NOMO-1 treated with DMSO at 0.1 percent for 48 hours (cell line): ENCODE measurements around the gene LIG1.
A peak's percentile ranks its signal among the peaks of the same experiment; 100 is the strongest.
"Not testable (repeated sequence)": the region's sequence is repeated elsewhere in the genome, so short reads cannot be mapped to it uniquely, and the experiment has no call there.

Experiments
- DNase-seq: peaks from one replicate; lab custom pipeline; 2025; ENCODE audit not compliant: unreplicated experiment; lab: John Stamatoyannopoulos, UW

Gene LIG1

DNA sequence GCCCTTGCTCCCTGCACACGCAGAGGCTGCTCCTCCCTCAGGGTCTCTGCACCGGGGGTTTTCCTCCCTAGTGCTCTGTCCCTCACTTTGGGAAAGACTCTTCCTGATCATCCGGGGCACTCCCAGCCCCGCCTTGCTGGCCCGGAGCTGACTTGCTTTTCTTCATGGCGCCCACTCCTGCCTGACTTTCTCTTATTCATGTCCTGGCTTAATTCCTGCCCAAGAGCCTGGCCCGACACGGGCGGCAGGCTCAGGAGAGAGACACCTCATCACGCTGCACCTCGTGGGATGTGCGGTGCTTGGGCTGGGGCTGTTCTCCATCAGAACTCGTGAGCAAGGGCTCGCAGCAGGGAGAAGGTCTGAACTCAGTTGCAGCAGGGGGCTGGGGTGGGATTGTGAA, 47.7 kb downstream of the LIG1 start:
- DNase-seq = no peak

DNA sequence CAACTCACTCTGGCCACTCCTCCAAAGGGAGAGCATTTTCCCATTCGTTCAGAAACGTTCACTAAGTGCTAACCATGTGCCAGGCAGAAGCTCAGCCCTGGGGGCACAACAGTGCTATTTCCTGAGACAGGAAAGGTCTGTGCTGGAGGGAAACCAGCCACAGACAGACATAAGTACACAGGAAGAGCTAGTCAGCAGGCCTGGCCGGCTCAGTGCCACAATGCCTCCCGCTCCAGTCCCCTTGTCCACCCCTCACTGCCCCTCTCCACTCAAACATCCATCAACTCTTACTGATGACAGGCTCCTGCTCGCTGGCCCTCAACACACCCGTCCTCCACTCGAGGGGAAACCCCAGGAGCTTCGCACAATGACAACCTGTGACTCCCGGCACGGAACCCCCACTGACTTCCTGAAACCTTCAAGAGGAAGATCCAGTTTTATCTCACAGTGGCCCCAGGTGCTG, 48.2 kb downstream of the LIG1 start:
- no peak for DNase-seq

DNA sequence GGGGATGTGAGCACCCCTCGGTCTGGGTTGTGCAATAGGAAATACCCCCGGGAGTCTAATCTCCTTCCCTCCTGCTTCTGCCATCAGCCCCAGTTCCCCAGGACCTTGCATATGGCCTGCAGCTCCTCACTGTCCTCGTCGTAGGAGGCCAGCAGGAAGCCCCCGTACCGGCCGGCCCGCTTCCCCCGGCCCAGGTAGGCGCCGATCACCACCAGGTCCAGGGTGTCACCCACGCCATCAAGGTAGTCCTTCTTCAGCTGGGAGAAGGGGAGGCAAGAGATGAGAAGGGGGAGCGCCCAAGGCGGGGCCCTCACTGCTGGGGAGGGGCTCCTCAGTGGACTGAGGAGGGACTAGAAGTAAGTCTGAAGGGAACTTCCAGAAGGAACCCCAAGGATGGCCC, 49.1 kb downstream of the LIG1 start:
- no peak for DNase-seq

DNA sequence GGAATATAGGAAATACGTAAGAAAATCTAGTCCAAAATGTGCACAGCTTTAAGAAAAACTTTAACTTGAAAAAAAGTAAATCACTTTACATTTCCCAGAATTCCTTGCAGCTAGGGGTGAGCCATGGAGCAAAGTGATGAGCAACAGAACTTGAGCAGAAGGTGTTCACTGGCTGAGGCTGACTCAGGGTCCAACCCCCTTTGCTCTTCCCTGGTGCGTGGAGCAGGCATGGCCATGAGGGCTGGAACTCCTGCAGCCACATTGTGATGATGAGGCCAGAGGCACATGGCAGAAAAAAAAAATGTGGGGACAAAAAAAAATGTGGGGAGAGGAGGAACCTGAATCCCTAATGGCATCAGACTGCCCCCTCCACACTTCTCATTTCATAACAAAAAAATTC, 49.6 kb downstream of the LIG1 start:
- no peak for DNase-seq

DNA sequence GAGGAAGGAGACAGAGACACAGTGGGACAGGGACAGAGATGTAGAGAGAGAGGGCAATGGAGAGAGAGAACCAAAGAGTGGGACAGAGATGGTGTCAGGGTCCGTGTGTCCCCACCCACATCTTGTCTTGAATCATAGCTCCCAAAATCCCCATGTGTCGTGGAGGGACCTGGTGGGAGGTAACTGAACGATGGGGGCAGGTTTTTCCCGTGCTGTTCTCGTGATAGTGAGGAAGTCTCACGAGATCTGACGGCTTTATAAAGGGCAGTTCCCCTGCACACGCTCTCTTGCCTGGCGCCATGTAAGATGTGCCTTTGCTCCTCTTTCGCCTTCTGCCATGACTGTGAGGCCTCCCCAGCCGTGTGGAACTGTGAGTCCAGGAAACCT, 52.0 kb downstream of the LIG1 start:
- no peak for DNase-seq

DNA sequence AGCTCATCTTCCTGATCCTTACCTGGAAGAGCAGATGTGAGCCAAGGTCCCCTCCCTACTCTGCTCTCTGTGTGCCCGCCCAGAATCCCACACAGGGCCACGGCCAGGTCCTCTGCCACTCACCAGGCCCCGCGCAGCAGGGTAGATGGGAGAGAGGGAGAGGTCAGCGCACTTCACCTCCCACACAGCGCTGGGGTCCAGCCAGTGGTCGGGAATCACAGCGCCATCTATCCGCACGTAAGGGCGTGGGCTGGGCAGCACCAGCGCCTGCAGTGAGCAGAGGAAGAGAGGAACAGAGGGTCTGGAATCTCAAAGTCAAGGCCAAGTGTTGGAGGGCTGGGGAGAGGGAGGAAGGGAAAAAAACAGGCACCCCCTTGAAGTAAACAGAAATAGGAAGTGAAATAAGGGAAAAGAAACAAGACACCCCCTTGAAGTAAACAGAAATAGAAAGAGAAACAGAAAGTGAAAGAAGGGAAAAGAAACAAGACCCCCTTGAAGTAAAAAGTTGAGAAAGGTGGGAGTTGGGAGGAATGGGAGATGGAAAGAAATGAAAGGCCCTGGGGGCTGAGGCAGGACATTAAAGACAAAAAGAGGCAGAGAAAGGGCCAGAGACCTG, 52.5 kb downstream of the LIG1 start:
- no peak for DNase-seq

DNA sequence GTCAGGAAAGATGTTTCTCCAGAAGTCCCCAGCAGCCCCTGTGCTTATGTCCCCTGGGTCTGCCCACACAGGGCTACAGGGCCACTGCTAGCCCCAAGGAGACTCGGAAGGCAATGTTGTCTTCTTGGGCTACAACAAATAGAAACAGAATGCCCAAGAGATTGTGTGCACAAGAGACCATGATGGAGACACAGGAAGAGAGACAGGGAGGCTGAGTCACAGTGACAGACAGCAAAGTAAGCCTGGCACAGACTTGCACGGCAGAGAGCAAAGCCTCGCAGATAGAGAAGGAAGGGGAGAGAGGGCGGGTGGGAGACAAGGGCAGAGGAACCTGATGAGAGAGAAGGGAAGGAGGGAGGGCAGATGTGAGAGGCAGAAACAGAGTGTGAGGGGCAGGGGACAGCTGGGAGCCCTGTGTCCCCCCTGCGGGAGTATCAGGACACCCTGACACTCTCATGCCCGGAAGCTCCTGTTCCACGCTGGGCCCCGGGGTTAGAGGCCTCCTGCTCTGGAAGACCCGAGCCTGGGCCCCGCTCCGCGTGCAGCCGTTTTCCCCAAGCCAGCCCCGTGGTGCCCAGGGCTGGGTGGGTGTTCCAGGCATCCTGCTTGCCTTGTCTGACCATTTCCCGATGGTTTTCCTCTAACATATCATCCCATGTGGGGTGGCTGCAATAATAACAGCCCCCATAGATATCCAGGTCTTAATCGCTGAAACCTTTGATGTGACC, 56.8 kb downstream of the LIG1 start:
- no peak for DNase-seq

DNA sequence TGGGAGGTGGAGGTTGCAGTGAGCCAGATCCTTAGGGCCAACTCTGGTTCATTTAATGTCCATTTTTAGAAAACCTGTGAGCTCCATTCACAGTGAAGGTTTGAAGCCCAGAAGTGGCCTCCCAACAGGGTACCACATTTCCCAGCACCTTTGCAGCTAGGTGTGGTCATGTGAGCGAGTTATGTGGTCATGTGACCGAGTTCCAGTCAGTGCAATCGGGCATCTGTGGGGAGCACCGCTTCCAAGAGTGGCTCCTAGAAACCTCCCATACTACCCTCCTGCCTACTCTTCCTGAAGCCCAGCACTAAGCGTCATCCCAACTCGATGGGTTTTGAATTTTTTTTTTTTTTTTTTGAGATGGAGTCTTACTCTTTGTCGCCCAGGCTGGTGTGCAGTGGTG, 58.9 kb downstream of the LIG1 start:
- no peak for DNase-seq

DNA sequence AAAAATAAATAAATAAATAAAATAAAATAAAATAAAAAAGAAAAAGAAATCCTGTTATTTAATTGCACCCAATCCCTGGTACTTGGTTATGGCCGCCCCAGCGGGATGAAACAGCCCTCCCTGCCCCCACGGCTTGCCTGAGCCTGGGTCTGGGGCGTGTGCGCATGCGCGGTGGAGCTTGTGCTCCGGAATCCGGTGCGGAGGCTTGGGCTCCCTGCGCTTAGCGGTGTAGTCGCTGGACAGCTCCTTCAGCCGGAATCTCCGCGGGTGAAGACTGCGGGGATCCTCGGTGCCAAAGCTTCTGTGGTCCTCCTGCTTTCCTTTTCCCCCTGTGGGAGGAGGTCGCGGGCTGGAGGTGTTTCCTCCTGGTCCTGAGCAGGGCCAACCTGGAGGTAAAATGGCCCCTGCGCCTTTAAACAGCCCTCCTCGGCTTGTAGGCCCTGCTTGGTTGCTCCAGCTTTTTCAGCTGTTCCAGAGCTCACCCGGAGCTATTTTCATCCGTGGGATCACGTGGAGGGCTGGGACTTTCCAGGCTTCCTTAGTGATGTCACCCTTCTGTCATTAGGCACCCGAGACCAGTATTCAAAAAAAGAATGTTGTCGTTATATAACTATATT, 59.7 kb downstream of the LIG1 start, which contains the start of gene PLA2G4C:
PLA2G4C (minus strand) TSS at position 468 of the 617 bp plus-strand sequence. CDS start 4,288 bp downstream, outside the sequence.
- DNase-seq = peak; percentile 33

DNA sequence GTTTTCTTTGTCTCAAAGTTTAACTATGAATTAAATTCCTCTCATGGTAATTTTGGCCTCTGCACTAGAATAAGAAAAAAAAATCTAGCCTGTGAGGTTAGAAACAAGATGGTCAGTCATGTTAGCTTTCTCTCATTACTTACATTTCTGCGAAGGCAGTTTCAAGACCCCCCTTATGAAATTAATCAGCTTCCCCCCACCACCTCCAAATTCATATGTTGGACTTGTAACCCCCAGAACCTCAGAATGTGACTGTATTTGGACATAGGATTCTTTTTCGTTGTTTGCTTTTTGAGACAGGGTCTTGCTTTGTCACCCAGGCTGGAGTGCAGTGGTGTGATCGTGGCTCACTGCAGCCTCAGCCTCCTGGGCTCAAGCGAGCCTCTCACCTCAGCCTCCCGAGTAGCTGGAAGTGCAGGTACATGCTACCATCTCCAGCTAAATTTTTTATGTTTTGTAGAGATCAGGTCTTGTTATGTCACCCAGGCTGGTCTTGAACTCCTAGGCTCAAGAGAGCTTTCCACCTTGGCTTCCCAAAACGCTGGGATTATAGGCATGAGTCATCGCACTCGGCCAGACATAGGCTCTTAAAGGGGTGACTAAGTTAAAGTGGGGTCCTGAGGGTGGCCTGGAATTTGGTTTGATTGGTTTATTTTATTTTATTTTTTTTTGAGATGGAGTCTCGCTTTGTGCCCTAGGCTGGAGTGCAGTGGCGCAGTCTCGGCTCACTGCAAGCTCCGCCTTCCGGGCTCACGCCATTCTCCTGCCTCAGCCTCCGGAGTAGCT, 61.0 kb downstream of the LIG1 start:
- no peak for DNase-seq

DNA sequence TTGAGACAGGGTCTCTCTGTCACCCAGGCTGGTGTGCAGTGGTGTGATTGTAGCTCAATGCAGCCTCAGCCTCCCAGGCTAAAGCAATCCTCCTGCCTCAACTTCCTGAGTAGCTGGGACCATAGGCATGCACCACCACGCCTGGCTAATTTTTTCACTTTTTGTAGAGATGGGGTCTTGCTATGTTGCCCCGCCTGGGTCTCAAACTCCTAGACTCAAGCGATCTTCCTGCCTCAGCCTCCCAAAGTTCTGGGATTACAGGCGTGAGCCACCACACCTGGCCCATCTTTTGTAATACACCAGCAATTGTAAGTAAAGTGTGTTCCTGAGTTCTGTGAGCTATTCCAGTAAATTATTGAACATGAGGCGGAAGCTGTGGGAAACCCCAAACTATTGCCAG, 66.2 kb downstream of the LIG1 start:
- no peak for DNase-seq

DNA sequence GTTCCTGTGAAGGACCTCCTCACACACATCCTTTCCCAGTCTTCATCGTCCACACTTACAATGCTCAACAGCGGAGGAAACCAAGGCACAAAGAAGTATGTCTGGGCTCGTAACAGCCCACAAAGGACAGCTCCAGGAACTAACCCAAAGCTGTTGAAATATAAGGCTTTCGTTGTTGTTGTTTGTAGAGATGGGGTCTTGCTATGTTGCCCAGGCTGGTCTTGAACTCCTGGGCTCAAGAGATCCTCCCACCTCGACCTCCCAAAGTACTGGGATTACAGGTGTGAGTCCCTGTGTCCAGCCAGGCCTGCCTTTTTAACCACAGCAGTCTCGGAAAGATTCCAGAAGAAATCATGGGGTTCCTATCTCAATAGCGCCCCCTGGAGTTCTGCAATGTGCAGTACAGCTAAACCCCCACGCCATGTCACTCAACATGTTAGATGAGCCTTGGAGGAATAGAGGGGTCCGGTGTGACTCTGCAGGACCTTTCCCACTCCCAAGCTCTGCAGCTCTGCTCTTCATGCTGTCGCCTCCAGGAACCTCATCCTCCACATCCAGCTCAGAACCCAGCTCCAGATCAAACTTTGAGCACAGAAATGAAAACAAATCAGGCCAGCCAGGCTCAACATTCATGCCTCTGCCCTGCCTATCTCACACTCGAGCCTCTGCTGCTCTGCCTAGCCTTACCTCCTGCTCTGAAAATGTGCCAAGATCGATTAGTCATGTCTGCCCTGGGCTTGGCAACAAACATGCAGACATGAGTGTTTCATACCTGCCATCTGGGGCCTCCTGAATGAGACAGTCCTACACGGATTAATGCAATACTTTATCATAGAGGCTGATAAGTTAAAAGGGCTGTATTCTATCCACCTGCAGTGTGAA, 67.0 kb downstream of the LIG1 start:
- DNase-seq = peak; percentile 29

DNA sequence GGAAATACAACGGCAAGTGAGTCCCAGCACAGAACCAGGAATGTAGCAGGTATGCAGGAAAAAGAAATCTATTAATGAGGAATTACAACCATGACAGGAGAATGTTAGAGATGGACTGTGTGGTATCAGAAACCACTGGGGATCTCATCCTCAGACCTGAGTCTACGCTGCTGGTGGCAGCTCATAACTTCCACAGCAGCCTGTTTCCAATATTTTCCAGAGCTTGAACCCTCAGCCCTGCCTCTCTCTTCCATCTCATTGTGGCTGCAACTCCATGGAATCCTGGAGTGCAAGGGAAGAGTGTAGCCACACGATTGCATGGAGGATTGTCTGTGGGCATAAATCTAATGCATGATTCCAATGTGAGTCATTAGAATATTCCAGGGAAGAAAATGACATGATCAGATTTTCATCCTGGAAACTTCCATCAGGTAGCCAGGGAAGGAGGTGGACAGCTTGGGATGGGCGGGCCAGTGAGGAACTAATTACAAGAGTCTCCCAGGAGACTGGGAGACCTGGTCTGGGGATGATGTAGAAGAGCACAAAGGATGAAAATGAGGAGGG, 74.5 kb downstream of the LIG1 start:
- no peak for DNase-seq

DNA sequence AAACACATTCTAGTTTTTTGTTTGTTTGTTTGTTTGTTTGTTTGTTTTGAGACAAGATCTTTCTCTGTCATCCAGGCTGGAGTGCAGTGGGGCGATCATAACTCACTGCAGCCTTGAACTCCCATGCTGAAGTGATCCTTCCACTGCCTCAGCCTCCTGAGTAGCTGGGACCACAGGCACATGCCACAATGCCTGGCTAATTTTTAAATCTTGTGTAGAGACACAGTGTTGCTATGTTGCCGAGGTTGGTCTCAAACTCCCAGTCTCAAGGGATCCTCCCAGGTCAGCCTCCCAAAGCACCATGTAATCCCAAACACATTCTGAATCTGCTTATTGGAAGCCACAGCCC, 75.3 kb downstream of the LIG1 start:
- no peak for DNase-seq

DNA sequence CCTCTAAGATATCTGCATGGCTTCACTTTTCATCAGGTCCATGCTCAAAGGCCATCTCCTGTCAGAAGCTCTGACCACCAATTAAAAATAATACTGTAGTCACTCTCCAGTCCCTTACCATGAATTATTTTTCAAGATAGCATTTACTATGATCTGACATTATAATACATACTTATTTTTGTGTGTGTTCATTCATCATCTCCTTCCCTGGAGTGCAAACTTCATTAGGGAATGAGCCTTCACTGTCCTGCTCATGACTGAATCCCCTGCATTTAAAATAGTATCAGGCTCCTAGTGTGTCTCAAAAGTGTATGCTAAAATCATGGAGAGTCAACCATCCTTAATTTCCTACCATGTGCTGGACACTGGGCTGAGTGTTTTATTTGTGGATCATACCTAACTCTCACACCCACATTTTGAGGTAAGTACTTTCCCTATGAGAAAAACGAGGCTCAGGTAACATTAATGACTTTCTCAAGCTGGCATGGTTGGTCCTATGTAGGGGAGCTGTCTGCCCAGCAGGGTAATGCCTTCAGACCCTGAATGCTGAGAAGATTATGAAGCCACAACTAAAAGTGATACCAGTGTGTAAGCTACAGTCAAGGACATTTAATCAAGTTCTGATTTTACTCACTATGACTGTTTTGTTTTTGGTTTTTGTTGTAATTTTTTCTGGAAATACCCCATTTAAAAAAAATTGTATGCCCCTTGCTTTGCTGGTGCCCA, 75.9 kb downstream of the LIG1 start:
- DNase-seq = no peak

DNA sequence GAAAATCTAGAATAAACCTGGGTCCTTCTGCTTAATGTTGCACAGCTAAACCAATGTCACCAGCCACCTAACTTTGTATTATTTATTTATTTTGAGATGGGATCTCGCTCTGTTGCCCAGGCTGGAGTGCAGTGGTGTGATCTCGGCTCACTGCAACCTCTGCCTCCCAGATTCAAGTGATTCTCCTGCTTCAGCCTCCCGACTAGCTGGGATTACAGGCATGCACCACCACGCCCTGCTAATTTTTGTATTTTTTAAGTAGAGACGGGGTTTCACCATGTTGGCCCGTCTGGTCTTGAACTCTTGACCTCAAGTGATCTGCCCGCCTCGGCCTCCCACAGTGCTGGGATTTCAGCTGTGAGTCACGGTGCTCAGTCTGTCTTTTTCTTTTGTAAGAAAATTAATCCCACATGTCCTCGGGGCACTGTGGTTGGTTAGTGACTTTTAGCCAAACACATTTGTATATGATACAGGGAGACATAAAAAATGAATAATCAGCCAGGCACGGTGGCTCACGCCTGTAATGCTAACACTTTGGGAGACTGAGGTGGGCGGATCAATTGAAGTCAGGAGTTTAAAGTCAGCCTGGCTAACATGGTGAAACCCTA, 78.9 kb downstream of the LIG1 start:
- DNase-seq = not testable (repeated sequence)

DNA sequence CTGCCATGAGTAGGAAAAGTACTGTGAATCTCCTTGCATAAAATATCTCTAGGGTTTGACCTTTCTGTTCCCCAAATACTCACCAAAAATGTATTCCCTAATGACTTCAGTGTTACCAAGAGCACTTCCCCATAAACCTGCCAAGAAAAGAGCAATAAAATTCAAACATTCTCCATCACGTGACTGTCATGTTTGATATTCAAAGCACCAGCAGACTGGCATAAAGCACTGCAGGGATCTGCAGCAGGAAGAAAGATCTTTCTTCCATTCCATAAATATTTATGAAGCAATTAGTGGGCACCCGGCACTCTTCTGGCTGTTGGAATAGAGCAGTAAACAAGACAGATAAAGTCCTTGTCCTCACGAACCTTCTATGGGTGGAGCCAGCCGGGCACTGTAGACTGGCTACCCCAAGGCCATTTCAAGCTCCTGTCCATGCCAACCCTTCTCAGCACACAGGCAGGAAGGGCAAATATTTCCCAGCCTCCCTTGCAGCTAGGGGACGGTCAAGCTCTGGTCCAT, 79.8 kb downstream of the LIG1 start:
- no peak for DNase-seq

DNA sequence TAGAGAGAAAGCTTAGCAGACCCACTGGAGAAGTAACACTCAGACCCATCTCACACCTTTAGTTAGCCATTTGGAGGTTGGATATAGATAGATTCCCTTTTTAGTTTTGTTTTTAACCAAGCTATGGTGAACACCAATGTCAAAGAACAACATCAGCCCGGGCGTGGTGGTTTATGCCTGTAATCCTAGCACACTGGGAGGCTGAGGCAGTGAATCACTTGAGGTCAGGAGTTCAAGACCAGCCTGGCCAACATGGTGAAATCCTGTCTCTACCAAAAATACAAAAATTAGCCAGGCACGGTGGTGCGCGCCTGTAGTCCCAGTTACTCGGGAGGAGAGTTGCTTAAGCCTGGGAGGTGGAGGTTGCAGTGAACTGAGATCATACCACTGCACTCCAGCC, 81.2 kb downstream of the LIG1 start:
- DNase-seq = not testable (repeated sequence)
